GM21367 (cell line): ENCODE results near the gene ANKRD50.

Source experiments
- ATAC-seq: cut with Tn5 transposase; IDR thresholded peaks from one replicate; pipeline ENCODE4 v1.9.1; 2021; ENCODE audit not compliant: unreplicated experiment

ANKRD50 gene

DNA sequence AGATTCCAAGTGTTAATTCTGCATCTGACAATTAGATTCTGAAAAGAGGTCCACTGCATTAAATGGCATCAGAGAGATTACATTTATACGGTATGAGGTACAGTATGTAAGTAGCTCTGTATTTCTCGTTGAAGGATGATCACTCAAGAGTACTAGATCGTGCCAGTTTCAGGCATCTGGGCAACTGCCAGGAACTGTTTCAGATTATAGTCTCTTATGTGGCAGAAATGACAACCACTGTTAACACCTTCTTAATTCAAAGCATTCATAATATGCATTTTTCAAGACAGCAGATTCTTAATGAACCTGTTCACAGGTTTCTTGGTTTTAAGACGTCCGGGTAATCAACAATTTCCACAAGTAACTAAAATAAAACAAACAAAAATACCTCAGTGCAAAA is 1.6 kb downstream of the ANKRD50 start:
- ATAC-seq = no peak

DNA sequence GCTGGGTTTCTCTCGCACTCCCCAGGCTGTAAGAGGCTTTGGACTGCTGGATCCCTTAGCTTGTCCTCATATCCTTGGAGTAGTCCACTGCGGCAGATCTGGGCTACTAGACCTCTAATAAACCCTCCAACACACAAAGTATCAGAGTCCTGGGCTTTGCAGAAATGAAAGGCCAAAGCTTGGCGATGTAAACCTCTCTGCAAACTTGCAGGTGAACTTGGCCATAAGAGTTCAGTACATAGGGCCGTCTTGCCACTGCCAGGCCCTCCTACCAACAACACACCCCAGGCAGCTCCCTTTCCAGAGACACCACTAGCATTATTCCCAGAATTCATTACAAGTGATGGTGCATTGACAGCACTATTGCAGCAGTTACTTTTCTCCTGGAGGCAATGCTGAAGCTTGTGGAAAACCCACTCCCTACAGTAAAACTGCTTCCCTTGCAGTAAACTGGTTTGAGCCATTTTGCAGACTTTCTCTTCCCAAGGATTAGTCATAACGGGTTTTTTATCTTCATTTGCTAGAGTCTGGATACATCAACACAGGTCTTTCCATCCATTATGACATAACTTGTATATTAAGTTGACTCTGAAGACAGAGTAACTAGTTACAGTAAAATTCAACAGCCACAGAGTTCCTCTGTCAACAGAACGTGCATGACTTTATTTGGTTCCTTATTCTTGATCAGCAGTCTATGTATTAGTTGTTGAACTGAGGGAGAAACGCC is 2.4 kb downstream of the ANKRD50 start:
- ATAC-seq = no peak

DNA sequence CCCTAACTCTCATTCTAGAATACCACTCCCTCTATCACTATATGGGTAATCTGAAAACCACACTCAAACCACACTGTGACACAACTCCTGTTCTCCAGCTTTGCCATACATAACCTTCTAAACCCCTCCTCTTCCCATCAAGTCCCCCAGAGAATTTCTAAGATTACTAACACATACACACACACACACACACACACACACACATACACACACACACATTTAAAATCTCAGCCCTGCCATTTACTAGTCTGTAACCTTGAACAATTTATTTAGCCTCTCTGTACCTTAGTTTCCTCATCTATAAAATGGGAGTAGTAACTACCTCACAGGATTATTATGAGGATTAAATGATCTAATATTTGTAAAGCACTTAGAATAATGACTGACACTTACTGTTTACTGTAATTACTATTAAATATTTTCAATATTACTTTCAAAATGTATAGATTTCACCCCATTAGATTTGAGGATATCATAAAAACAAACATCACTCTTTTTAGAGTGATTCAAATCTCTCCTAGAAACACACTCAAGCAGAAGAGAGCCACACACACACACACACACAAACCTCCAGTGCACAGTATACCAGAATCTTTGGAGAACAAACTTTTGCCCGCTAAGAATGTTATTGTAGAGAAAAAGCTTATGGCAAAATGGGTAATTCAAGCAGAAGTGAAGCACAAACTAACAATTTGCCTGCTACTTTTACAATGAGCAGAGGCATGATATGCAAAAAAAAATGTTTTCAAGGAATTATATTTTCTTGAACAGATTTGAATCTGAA is 3.8 kb downstream of the ANKRD50 start:
- no peak for ATAC-seq

DNA sequence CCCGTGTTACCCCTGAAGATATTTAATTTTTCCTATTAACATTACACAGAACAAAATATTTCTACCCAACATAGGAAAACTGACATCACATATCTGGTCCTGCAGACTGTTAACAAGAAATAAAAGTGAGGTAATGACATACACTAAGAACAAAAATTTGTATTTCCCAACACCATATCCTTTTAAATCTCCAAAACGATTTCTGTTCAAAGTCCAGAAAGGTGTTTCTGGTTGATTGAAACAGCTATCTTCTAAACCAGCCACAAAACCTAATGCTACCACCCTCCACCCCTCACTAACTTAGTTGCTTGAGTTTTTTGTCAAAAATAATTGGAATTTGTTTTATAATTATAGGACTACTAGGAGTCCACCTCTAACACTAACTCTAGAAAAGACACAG is 7.1 kb downstream of the ANKRD50 start:
- ATAC-seq = no peak

DNA sequence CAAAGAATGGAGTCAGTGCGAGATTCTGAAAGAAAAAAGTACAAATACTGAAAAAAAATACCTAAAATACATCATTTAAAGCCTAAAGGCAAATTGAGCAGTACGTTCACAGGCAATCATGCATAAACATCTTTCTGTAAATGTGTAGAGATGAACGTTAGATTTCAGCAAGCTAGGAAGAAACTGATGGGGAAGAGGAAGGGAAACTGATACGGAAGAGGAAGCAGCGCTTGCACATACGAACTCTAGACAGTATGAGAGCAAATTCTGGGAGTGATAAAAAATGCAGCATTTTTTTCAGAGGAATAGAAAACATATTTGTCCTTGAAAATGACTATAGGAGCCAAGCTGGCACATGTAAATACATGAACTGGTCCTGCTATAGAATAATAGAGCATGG is 9.4 kb downstream of the ANKRD50 start:
- ATAC-seq = peak; percentile 53

DNA sequence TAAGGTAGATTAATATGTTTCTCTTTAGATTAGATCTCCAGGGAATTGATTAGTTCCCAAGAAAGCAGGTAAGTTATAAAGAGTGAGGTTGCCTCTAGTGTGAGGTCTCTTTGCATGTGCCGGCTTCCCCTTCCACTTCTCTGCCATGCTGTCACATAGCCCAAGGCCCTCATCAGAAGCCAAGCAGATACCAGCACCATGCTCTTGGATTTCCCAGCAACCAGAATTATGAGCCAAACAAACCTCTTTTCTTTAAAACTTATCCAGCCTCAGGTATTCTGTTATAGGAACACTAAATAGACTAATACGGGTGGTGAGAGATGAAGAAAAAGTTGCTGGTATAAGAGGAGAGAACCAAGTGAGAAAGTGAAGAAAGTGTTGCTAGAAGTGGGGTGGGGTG is 15.1 kb downstream of the ANKRD50 start:
- no peak for ATAC-seq

DNA sequence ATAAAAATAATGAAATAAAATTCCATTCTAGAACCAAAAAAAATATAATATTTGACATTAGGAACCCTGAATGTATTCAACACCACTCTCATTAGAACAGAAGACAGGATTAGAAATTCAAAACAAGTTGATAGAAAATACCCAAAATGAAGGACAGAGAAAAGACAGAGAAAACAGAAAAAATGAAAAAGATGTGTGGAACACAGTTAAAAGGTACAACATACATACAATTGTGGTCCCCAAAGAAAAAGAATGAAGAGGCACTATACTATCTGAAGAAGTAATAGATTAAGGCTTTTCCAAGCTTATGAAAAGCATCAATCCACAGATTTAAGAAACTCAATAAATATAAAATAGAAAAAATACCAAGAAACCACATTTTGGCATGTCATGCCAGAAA is 16.4 kb downstream of the ANKRD50 start:
- no peak for ATAC-seq

DNA sequence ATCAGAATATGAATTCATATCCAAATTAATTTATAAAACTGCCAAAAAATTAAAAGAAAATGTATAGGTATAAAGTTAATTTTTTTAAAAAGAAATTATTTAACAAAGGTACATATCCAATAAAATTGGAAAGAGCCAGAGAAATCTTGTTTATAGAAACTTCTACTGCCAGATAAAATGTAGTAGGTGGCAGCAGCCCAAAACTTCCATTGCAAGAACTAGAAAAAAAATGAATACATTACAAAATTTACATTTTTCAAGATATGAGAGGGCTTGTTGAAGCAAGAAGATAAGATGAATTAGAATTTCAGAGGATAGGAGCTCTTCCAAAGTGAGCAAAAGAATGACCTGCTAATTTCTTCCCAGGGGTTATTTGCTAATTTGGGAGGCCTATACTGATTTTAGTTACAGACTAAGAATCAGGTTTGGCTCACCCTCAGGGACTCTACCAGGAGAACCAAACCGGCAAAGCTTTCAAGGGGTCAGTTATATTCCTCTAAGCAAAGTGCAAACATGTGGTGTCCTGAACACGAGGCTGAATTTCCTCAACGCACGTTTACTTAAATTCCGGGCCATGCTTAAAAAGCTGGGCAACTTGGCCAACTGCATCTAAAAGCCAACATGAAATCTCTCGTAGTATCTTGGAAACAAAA is 17.5 kb downstream of the ANKRD50 start:
- no peak for ATAC-seq

DNA sequence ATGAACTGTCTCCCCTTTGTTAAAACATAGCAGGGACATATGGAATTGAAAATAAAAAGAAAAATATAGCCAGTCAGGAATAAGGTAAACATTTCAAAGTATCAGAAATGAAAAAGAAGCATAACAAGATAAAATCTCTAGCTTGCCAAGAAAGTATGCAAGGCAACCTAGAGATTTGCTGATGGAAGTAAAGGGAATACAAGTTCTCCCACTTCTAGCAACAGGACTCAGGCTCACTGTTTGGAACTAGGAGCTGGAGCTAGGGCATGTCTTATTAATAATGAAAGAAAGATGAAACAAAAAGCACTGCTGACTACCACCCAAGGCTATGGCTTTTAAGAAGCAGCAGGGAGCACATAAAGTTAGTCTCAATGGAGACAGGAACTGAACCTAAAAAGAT is 18.2 kb downstream of the ANKRD50 start:
- no peak for ATAC-seq

DNA sequence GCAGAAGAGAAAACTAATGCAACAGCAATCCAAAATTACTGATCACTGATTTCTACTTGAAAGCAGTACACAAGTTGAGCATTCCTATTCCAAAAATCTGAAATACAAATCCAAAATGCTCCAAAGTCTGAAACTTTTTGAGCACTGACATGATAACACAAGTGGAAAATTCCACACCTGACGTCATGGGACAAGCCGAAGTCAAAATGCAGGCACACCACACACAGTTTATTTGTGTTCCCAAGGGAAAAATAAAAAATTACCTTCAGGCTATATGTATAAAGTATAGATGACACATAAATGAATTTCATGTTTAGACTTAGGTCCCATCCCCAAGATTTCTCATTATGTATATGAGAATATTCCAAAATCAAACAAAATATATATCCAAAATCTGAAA is 20.7 kb downstream of the ANKRD50 start:
- no peak for ATAC-seq

DNA sequence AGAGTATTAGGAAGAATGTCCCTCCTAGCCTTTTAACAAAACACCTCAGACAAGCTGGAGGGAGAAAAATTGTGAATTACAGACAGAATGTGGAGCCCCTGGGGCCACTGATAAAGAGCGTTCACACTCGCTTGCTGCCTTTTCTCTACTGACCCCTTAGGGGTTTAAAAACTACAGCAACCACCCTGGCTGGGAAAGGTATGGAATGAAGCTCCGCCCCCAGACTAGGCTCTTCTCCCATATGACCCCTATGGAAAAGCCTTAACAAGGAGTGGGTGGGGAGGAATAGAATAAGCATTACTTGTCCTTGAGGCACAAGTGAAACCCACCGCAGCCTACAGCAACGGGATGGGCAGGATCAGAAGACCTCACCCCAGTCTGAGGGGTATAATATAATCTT is 26.3 kb downstream of the ANKRD50 start:
- ATAC-seq = no peak

DNA sequence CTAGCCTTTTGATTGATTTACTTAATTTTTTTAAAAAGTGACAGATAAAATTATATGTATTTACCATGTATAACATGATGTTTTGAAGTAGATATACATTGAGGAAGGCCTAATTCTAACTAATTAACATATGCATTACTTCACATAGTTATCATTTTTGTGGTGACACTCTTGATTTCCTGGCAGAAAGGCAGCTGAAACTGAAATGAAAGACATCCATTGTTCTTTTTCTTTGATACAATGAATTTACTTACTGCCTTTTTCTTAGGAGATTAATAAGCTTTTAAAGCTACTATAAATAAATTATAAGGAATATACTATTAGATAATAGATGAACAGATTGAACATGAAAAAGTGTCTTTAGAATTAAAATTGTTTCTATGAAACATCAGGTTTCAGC is 26.7 kb downstream of the ANKRD50 start:
- no peak for ATAC-seq

DNA sequence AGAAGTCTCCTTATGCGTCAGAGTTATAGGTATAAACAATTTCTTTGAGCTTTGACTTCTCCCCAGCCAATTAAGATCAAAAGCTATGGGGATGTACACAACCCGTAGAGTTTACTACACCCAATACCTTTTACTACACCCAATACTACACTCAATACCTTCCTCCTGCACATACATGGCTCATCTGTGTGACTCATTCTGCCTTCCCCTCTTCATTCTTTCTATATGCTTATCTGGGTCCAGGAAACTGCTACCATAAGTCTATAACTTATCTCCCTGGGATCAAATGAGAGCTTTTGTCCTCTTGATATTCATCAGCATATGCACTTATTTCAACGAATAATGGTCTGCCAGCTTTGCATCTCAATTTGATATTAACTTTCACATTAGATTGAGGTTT is 28.2 kb downstream of the ANKRD50 start:
- ATAC-seq = no peak

DNA sequence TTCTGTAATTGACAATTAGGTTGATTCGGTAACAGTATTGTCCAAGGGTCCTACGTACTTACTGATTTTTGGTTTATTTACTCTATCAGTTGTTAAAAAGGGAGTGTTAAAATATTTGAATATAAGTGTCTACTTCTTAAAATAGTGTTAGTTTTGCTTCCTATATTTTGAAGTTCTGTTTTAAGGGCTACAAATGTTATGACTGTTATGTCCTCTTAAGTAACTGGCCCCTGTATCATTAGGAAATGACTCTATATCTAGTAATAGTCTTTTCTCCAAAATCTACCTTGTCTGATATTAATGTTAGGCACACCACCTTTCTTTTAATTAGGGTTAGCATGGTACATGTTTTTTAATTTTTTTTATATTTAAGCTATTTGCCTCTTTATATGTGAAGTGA is 30.1 kb downstream of the ANKRD50 start:
- ATAC-seq = no peak

DNA sequence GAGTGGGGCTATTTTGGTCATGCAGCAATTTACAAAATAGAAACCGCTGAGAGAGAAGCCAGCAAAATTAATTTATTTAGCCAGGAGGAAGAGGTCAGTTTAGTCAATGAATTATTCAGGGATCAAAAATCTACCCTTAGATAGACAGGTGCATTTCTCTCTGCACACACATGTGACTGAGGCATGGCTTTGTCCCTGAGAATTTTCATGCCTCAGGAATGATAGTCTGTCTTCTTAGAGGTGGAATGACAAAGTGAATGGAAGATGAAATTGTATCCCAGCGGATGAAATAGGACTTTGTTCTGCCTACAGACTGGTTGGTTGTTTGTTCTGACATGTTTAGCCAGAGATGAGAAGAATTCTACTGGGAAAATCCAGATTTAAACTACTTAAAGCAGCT is 46.0 kb downstream of the ANKRD50 start:
- ATAC-seq = no peak

DNA sequence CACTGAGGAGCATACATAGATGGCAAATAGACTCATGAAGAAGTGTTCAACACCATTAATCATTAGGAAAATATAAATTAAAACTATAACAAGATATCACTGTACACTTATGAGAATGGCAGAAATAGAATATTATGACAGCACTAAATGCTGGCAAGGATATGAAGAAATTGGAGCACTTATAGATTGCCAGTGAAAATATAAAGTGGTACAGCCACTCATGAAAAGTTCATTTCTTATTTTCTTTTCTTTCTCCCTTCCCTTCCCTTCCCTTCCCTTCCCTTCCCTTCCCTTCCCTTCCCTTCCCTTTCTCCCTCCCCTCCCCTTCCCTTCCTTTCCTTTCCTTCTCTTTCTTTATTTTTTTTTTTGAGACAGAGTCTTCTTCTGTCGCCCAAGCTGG is 53.7 kb downstream of the ANKRD50 start:
- no peak for ATAC-seq

DNA sequence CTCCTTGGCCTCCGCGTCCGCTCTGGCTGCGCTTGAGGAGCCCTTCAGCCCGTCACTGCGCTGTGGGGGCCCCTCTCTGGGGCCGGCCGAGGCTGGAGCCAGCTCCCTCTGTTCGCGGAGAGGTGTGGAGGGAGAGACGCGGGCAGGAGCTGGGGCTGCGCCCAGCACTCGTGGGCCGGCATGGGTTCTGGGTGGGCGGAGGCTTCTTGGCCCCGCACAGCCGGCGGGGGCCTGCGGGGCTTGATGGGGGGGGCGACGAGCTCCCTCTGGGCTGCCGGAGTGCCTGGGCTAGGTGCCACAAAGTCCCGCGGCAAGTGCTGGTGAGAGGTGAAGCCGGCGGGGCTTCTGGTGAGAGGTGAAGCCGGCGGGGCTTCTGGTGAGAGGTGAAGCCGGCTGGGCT is 61.9 kb downstream of the ANKRD50 start:
- ATAC-seq = no peak

DNA sequence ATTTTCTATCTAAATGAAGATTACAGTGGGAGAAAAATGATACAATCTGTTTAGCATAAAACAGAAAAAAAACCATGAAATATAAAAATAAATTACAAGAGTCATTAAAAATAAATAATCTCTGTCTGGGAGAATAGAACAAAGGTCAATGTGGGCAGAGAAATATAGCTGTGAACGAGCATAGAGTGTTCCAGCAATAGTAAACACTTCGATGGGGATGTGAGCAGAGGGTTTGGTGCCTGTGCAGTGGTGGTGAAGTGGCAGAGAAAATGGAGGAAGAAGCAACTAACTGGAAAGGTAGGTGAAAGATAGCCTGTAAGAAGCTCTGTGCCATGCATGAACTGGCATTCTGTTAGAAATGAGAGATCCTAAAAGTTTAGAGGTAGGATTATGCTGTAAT is 64.9 kb downstream of the ANKRD50 start:
- ATAC-seq = no peak

DNA sequence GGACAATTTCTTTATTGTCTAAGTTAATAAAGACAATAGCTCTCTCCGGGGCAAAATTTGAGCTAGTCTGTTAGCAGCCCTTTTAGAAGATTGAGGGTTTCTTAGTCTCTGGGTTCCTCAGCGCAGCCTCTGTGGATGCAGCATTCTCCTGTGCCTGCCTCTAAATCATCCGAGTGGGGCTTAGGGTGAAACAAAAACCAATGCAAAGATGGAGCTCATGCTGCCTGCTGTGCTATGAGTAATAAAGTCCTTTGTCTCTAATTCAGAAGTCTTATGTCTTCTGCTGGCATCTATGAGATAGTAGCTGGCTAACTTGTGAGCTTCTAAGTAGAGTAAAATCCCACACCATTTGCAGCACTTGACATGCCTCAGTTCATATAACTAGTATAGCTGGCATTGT is 67.9 kb downstream of the ANKRD50 start:
- ATAC-seq = no peak

DNA sequence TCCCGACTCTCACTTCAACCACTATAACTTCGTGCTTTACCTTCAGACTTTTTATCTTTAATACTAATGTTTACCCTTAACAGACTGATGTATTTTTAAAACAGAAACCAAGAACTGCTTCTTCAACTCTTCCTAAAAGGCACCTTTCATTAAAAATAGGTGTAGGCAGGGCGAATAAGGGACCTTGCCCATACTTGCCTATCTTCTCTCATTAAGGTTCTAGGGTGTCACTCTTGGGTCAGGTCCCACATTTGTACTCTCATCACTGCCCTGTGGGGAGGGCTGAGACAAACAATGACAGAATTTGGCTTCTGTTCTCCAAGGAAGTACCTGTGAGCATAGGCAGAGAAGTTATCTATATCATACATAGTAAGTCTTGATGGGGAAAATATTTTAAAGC is 69.7 kb downstream of the ANKRD50 start:
- no peak for ATAC-seq

DNA sequence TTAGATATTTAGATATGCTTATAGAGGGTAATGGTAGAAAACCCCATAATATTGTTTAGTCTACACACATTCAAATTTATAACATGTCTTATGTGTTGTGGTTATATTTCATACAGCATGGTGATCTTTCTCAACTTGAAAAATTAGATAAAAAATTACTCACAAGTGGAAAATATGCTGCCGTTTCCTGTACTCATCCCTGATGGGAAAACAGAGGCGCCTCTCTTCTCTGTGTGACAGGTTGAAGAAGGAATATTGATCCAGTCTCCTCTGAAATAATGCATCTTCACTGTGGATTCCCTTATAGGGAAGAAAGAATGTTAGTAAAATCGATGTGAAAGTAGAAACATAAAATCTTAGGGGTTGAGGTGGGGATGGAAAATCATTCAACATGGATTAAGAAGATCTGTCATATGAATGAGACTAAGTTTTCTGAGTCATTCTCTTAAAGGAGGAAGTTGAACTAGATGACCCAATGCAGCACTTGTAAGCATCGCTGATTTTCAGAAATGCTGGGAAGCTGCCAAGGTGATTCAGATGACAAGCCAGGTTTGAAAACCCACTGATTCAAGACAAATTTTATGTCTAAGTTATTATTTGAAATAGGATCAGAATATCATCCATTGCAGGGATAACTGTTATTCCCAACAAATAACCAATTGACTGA is 70.7 kb downstream of the ANKRD50 start:
- ATAC-seq = no peak
